ENCODE measurements around the gene HYDIN.
"Not testable (repeated sequence)": the region's sequence is repeated elsewhere in the genome, so short reads cannot be mapped to it uniquely, and the experiment has no call there.

DNA sequence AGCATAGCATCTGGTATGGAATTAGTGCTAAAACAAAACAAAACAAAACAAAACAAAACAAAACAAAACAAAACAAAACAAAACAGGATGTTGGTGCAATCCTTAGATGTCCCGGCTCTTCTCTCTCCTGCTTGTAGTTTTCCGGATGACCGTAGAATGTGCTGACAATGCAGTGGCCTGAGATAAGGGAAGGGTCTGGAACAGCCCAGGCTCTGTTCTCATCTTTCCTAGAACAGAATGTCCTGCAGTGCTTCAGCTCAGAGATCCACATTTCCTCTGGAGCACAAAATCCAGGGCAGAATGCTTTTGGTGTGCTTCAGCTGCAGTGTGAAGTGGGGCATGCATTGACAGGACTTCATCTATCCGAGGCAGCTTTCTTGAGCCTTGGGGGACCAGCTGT, 345.9 kb downstream of the HYDIN start:
- TF ChIP-seq, protein P1, sequence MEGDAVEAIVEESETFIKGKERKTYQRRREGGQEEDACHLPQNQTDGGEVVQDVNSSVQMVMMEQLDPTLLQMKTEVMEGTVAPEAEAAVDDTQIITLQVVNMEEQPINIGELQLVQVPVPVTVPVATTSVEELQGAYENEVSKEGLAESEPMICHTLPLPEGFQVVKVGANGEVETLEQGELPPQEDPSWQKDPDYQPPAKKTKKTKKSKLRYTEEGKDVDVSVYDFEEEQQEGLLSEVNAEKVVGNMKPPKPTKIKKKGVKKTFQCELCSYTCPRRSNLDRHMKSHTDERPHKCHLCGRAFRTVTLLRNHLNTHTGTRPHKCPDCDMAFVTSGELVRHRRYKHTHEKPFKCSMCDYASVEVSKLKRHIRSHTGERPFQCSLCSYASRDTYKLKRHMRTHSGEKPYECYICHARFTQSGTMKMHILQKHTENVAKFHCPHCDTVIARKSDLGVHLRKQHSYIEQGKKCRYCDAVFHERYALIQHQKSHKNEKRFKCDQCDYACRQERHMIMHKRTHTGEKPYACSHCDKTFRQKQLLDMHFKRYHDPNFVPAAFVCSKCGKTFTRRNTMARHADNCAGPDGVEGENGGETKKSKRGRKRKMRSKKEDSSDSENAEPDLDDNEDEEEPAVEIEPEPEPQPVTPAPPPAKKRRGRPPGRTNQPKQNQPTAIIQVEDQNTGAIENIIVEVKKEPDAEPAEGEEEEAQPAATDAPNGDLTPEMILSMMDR (IDR thresholded peaks at IDR 0.05): not testable (repeated sequence)
- TF ChIP-seq POLR2AphosphoS5, EP300 (IDR thresholded peaks at IDR 0.05): not testable (repeated sequence)

Measured in suprapubic skin (tissue), 4 donors.